NCI-H1417 treated with DMSO at 0.1 percent for 48 hours (cell line): ENCODE measurements around the gene NLRP3.
"Not testable (repeated sequence)": the region's sequence is repeated elsewhere in the genome, so short reads cannot be mapped to it uniquely, and the experiment has no call there.

Experiments
- DNase-seq: peaks from one replicate; lab custom pipeline; 2025; lab: John Stamatoyannopoulos, UW

The NLRP3 gene

GRCh38 chr1:247390996-247391395 is 25.0 kb upstream of the NLRP3 start:
- no peak for DNase-seq

GRCh38 chr1:247392088-247392487 is 23.9 kb upstream of the NLRP3 start:
- DNase-seq, result no peak

- not testable (repeated sequence) for DNase-seq
These were observed 20.9 kb upstream of the NLRP3 start for GRCh38 chr1:247395075-247395474.

GRCh38 chr1:247400685-247401084 is 15.3 kb upstream of the NLRP3 start:
- DNase-seq, result no peak

GRCh38 chr1:247401310-247402119 is 14.5 kb upstream of the NLRP3 start:
- DNase-seq, result no peak

- DNase-seq, result no peak
These were observed 13.8 kb upstream of the NLRP3 start for GRCh38 chr1:247402120-247402675.

GRCh38 chr1:247406014-247406656 is 9.8 kb upstream of the NLRP3 start:
- no peak for DNase-seq

GRCh38 chr1:247407180-247407616 is 8.8 kb upstream of the NLRP3 start:
- DNase-seq, result no peak

- DNase-seq, result no peak
These were observed 7.9 kb upstream of the NLRP3 start for GRCh38 chr1:247408100-247408499.

- DNase-seq, result no peak
These were observed 6.0 kb upstream of the NLRP3 start for GRCh38 chr1:247409869-247410544.

GRCh38 chr1:247411621-247412327 is 4.2 kb upstream of the NLRP3 start:
- DNase-seq, result no peak

- DNase-seq, result no peak
These were observed 1.9 kb downstream of the NLRP3 start for GRCh38 chr1:247417831-247418230.

- DNase-seq, result no peak
These were observed 3.4 kb downstream of the NLRP3 start for GRCh38 chr1:247419336-247419735.

GRCh38 chr1:247421074-247421473 is 5.1 kb downstream of the NLRP3 start:
- no peak for DNase-seq

- no peak for DNase-seq
These were observed 13.5 kb downstream of the NLRP3 start for GRCh38 chr1:247429496-247429895.

GRCh38 chr1:247430434-247430833 is 14.5 kb downstream of the NLRP3 start:
- no peak for DNase-seq

GRCh38 chr1:247431643-247432042 is 15.7 kb downstream of the NLRP3 start:
- no peak for DNase-seq

GRCh38 chr1:247434005-247434404 is 18.0 kb downstream of the NLRP3 start:
- no peak for DNase-seq

GRCh38 chr1:247435030-247435758 is 19.2 kb downstream of the NLRP3 start:
- no peak for DNase-seq

GRCh38 chr1:247435759-247436147 is 19.8 kb downstream of the NLRP3 start:
- DNase-seq, result no peak
